ENCODE measurements around the gene ARL16. TPM values are rescaled to one million over a fixed set of nuclear protein-coding genes. Genes with fewer than 3 reads are reported as not detected.
A peak's percentile ranks its signal among the peaks of the same experiment; 100 is the strongest.

ARL16 gene
- total RNA-seq, 1 donor from 2014 or later, result 55.2 TPM

GRCh38 chr17:81707725-81708646 is 24.4 kb upstream of the ARL16 start:
- Mint-ChIP-seq H3K27me3 (ENCODE audit: unreplicated experiment) (peaks cover 9% of the 10 kb centered on the region), H3K27ac (ENCODE audit: unreplicated experiment) (no peak overlapping the region), H3K4me1 (ENCODE audit: low read depth, unreplicated experiment) (peaks cover 10% of the 10 kb centered on the region), H3K4me3 (ENCODE audit: unreplicated experiment) (no peak overlapping the region), H3K9me3 (ENCODE audit: unreplicated experiment) (peaks cover 8% of the 10 kb centered on the region), H3K36me3 (ENCODE audit: unreplicated experiment) (no peaks in the 10 kb centered on the region)
- DNase-seq, result no peak
- TF ChIP-seq CTCF (IDR thresholded peaks at IDR 0.05; ENCODE audit: partially characterized antibody, unreplicated experiment), result no peak

GRCh38 chr17:81706757-81707624 is 23.4 kb upstream of the ARL16 start:
- H3K9me3 Mint-ChIP-seq (ENCODE audit: unreplicated experiment), result peaks cover 11% of the 10 kb centered on the region
- no peak for TF ChIP-seq CTCF (IDR thresholded peaks at IDR 0.05; ENCODE audit: partially characterized antibody, unreplicated experiment)
- H3K4me3 Mint-ChIP-seq (ENCODE audit: unreplicated experiment), result no peak overlapping the region
- DNase-seq, result no peak
- H3K27ac Mint-ChIP-seq (ENCODE audit: unreplicated experiment), result peak overlapping the region; percentile 64
- no peaks in the 10 kb centered on the region for H3K36me3 Mint-ChIP-seq (ENCODE audit: unreplicated experiment)
- peaks cover 12% of the 10 kb centered on the region for H3K4me1 Mint-ChIP-seq (ENCODE audit: low read depth, unreplicated experiment)
- H3K27me3 Mint-ChIP-seq (ENCODE audit: unreplicated experiment), result peaks cover 5% of the 10 kb centered on the region

- TF ChIP-seq CTCF (IDR thresholded peaks at IDR 0.05; ENCODE audit: partially characterized antibody, unreplicated experiment), result no peak
- H3K27ac Mint-ChIP-seq (ENCODE audit: unreplicated experiment), result no peak overlapping the region
- H3K9me3 Mint-ChIP-seq (ENCODE audit: unreplicated experiment), result peaks cover 11% of the 10 kb centered on the region
- H3K27me3 Mint-ChIP-seq (ENCODE audit: unreplicated experiment), result peaks cover 5% of the 10 kb centered on the region
- DNase-seq, result no peak
- H3K4me3 Mint-ChIP-seq (ENCODE audit: unreplicated experiment), result no peak overlapping the region
- H3K36me3 Mint-ChIP-seq (ENCODE audit: unreplicated experiment), result no peaks in the 10 kb centered on the region
- H3K4me1 Mint-ChIP-seq (ENCODE audit: low read depth, unreplicated experiment), result peaks cover 12% of the 10 kb centered on the region
These were observed 22.6 kb upstream of the ARL16 start for GRCh38 chr17:81706232-81706611.

- DNase-seq, result no peak
- peaks cover 10% of the 10 kb centered on the region for H3K9me3 Mint-ChIP-seq (ENCODE audit: unreplicated experiment)
- peaks cover 3% of the 10 kb centered on the region for H3K27me3 Mint-ChIP-seq (ENCODE audit: unreplicated experiment)
- H3K36me3 Mint-ChIP-seq (ENCODE audit: unreplicated experiment), result no peaks in the 10 kb centered on the region
- H3K4me3 Mint-ChIP-seq (ENCODE audit: unreplicated experiment), result peak overlapping the region; percentile 61
- TF ChIP-seq CTCF (IDR thresholded peaks at IDR 0.05; ENCODE audit: partially characterized antibody, unreplicated experiment), result no peak
- no peak overlapping the region for H3K27ac Mint-ChIP-seq (ENCODE audit: unreplicated experiment)
- H3K4me1 Mint-ChIP-seq (ENCODE audit: low read depth, unreplicated experiment), result peaks cover 9% of the 10 kb centered on the region
These were observed 22.1 kb upstream of the ARL16 start for GRCh38 chr17:81705518-81706231.

All from glutamatergic neuron (in vitro differentiated cells).